Islet of Langerhans (tissue), 1 donor: Measurements from ENCODE around the gene SLC25A23.

ENCODE experiments used
- FAIRE-seq: peaks from one replicate; lab custom pipeline; 2011; peaks lifted over from hg19 to GRCh38; lab: Jason Lieb, UNC

Gene SLC25A23

DNA sequence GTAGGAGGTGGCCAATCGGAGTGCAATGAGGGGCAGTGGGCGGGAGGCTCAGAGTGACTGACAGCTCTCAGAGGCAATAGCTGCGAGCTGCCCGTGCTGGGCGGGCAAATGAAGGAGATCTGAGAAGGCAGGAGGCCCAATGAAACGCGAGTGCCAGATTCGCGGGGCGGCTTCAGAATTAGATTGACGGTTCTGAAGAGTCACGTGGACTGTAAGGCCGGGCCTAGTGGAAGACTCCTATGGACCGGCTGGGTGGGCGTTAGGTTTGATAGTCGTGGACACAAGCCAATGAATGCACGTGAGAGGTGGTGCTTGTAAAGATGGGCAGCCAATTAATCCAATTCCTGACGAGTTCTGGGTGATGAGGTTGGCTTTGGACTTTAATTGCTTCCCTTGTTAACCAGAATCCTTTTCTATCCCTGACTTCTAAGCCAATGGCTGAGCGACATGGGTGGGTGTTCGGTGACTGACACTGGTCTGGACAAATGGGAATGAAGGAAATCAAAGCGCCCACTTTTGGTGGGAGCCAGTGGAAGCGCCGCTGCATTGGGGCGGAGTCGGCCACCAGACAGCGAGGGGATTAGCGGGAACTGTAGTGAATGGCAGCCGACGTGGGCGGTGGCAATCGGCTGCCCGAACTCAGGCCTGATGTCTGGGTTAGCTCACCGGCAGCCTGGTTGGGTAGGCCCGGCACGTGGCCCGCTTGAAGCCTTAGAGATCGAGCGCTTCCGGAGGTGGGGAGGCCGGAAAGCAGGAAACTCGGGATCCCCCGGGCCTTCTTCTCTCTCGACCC is 34.5 kb downstream of the SLC25A23 start:
- FAIRE-seq, result peak; percentile 100

DNA sequence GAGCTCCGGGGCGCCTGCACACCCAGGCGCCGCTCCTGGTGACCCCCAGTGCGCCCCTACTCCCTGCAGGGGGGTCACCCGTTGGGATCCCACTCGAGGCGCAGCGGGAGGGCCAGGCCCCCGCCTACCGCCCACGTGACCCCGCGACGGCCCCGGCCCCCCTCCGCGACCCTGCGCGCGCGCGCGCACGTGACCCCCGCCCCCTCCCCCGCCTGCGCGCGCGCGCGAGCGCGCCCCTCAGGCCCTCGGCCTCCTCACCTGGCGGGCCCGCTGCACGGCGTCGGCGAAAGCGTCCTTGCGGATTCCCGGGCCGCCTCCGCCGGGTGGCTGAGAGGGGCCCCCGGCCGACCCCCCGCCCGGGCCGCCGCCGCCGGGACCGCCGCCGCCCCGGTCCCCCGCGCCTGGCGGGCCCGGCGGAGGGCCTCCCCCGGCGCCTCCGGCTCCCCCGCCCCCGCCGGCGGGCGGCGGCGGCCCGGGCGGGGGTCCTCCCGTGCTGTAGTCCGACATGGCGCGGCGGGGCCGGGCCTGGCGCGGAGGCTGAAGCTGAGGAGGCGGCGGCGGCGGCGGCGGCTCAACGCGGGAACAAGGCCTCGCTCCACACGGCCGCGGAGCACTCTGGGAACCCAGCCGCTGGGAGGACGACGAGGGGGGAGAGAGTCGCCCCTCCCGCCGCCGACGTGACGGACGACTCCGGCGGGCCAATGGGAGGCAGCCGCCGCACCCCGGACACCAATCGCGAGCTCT is 35.2 kb downstream of the SLC25A23 start, which contains the start of gene KHSRP:
Gene KHSRP (minus strand): TSS at position 617 of the 744 bp plus-strand sequence. CDS start 110 bp downstream, at position 507.
- no peak for FAIRE-seq

DNA sequence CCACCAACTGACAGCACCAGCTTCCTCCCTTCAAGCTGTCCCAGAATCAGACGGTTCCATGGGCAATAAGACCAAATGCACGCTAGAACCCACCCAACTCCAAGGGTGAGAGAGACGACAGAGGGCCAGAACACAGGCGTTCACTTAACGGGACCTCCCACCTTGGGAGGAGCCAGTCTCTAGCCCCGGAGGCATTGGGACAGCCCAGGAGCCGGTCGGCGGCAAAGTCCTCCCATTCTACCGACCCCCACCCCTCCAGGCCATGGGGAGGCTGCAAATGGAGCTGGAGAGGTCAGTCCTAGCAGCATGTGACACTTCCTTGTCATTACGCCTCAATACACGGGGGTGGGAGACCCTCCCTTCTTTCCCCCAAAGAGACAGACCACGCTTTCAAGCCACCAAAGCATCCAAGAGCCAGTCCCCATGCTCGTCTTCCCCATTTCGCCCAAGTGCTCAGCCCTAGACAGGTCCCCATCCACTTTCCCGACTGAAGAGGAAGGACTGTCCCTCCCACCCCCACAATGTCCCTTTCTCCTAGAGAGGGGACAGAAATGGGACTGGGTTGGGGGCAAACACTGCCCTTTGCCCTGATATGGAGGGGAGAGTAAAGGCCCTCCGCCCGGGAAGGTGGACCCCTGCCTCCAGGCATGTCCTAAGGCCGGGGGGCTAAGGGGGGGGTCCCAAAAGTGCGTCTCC is 35.9 kb downstream of the SLC25A23 start:
- no peak for FAIRE-seq

GRCh38 chr19:6421075-6422014 is 38.2 kb downstream of the SLC25A23 start:
- no peak for FAIRE-seq

- FAIRE-seq, result no peak
Measured at GRCh38 chr19:6418562-6418932, 41.0 kb downstream of the SLC25A23 start.

- no peak for FAIRE-seq
Measured at GRCh38 chr19:6417713-6418561, 41.7 kb downstream of the SLC25A23 start.

GRCh38 chr19:6416658-6417405 is 42.8 kb downstream of the SLC25A23 start:
- no peak for FAIRE-seq

DNA sequence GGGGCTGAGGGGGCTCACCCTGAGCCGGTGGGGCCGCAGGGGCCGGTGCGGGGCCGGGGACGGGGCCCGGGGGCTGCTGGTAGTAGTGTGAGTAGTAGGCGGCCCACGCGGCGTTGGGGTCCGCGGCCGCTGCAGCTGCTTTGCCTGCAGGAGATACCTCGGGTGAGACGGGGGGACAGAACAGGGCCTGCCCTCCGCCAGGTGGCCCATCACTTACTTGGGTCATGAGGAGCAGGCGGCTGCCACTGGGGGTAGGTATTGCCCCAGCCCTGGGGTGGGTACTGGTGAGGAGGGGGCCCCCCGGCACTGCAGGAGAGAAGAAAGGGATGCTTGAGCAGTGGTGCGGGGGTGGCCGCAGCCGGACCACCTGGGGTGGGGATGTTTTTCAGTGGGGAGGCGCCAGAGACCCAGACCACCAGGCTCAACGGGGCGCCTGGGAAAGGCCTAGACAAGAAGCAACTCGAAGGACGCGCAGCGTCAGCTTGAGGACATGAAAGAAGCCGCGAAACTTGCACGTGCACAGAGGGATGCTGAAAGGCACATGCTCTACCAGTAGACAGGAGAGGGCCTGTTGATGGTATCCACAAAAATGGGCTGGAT is 43.9 kb downstream of the SLC25A23 start:
- FAIRE-seq, result no peak

GRCh38 chr19:6414793-6415590 is 44.6 kb downstream of the SLC25A23 start:
- no peak for FAIRE-seq

DNA sequence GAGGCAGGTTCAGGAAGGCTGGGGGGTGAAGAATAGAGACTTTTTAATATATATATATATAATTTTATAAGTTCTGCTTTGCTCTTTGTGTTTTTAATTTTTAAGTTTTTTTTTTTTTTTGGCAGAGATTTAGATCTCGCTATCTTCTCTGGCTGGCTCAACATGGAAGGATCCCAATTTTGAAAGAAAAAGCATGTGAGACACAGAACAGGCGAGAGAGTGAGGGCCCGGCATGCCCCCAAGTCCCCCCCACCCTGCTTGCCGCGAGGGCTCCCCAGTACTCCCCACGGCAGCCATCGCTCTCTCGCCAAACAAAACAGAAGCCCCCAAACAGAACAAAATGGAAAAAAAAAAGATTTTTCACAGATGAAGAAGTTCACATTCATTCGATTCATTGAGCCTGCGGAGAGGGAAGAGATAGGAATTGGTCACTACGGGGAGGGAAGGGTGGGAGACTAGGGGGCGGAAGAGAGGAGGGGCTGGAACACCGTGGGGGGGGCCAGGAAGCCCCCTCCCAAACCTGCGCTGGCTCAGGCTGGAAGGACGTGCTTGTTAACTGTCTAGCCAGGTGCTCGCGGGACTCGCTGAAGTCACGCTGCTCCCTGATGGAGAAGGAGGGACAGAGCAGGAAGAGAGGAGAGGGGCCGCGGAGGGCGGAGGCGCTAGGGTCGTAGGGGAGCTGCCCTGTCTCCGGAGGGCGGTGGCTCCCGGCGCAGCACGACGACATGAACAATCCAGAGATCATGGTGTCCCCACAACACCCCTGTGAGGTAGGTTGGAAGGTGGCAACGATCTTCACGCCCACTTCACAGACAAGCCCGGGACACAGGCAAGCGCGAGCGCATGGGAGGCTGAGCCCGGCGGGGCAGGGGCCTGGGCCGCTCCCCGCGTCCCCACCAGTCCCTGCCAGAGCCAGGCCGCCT is 45.6 kb downstream of the SLC25A23 start:
- no peak for FAIRE-seq

- FAIRE-seq, result no peak
Measured at GRCh38 chr19:6413291-6413690, 46.3 kb downstream of the SLC25A23 start.

- FAIRE-seq, result no peak
Measured at GRCh38 chr19:6412447-6413091, 47.0 kb downstream of the SLC25A23 start.

DNA sequence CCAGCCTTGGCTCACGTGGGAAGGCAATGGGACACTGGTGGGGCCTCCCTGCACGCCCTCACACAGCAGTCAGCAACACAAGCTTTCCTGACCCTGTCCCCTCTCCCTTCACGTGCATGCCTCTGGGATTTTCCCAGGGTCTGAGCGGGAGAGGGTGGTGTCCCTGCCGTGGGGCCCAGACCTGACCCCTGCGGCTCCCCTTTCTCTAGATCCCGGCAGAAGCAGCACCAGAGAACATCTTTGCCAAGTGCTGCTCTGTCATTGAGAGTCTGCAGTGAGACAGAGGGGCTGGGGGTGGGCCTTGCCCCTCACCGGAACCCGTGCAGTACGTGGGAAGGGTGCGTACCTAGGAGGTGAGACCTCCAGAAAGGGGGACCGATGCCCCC is 47.5 kb downstream of the SLC25A23 start:
- no peak for FAIRE-seq

- FAIRE-seq, result no peak
Measured at GRCh38 chr19:6409346-6409745, 50.2 kb downstream of the SLC25A23 start.

DNA sequence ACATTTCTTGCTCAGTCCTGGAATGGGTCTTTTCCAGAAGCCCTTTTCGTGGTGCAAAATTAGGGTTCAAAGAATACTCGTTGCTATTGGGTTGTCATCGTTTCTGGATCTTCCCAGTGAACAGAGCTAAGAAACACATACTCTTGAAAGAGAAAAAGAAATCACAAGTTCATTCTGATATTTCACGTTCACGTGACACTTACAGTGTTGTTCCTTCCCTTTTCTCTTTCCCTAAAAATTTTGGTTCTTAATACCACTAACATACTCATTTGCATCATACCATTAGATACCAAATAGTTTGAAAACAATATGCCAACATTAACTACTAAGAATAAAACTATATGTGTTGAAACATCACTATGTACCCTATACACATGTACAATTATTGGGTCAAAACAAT is 53.2 kb downstream of the SLC25A23 start:
- no peak for FAIRE-seq

GRCh38 chr19:6402837-6403608 is 56.6 kb downstream of the SLC25A23 start:
- FAIRE-seq, result peak; percentile 76
